GM21381 (cell line): Measurements from ENCODE around the gene OAF.

ENCODE experiments used
- ATAC-seq: cut with Tn5 transposase; IDR thresholded peaks from one replicate; pipeline ENCODE4 v1.9.1; 2021; ENCODE audit warnings: mild to moderate bottlenecking, moderate library complexity; ENCODE audit not compliant: unreplicated experiment

OAF gene

GRCh38 chr11:120219938-120220746, 9.3 kb downstream of the OAF start:
- ATAC-seq, result no peak

GRCh38 chr11:120220747-120221037, 9.9 kb downstream of the OAF start:
- no peak for ATAC-seq

GRCh38 chr11:120221115-120221752, 10.4 kb downstream of the OAF start:
- ATAC-seq, result no peak

- ATAC-seq, result no peak
Observed at GRCh38 chr11:120222916-120223315, 12.1 kb downstream of the OAF start.

GRCh38 chr11:120223793-120224192, 13.0 kb downstream of the OAF start:
- no peak for ATAC-seq

- ATAC-seq, result no peak
Observed at GRCh38 chr11:120224361-120224760, 13.5 kb downstream of the OAF start.

GRCh38 chr11:120224972-120225909, 14.4 kb downstream of the OAF start:
- no peak for ATAC-seq

GRCh38 chr11:120226242-120226641, 15.4 kb downstream of the OAF start:
- ATAC-seq, result no peak

- ATAC-seq, result no peak
Observed at GRCh38 chr11:120226714-120227113, 15.9 kb downstream of the OAF start.

GRCh38 chr11:120227228-120227852, 16.5 kb downstream of the OAF start:
- no peak for ATAC-seq

GRCh38 chr11:120228794-120229384, 18.1 kb downstream of the OAF start:
- no peak for ATAC-seq

- ATAC-seq, result no peak
Observed at GRCh38 chr11:120229451-120230424, 18.9 kb downstream of the OAF start.

GRCh38 chr11:120230433-120231071, 19.7 kb downstream of the OAF start:
- no peak for ATAC-seq

GRCh38 chr11:120231963-120232362, 21.1 kb downstream of the OAF start:
- no peak for ATAC-seq

- no peak for ATAC-seq
Observed at GRCh38 chr11:120233207-120233803, 22.5 kb downstream of the OAF start.

GRCh38 chr11:120235024-120235628, 24.3 kb downstream of the OAF start:
- ATAC-seq, result no peak

- ATAC-seq, result no peak
Observed at GRCh38 chr11:120236169-120237107, 25.6 kb downstream of the OAF start.
